HG03469 (cell line): ENCODE data around the gene NAA40.

ENCODE experiments used
- ATAC-seq: cut with Tn5 transposase; IDR thresholded peaks from one replicate; pipeline ENCODE4 v1.9.1; 2021; ENCODE audit warnings: mild to moderate bottlenecking, moderate library complexity, moderate number of reproducible peaks; ENCODE audit not compliant: unreplicated experiment

Gene NAA40

GRCh38 chr11:64006398-64006797 is 67.6 kb downstream of the NAA40 start:
- ATAC-seq, result no peak
